ENCODE measurements around the gene TENM3.

DNA sequence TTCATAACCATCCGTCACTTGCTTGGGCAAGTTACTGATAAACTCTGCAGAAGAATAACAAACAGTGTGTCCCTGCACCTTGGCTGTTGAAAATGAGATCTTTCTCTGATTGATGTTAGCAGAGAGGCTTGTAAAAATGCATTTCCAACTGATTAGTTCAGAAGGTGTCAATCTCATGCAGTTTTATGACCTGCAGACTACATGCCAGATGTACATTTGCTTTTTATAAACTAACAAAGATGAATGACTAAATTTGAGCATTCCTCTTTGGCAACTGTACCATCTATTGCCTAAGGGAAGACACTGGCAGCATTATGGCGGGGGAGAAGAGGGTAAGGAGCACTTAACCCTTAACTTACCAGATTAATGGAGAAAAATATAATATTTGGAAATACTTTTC is 481.2 kb downstream of the TENM3 start:
- TF ChIP-seq, protein P1, sequence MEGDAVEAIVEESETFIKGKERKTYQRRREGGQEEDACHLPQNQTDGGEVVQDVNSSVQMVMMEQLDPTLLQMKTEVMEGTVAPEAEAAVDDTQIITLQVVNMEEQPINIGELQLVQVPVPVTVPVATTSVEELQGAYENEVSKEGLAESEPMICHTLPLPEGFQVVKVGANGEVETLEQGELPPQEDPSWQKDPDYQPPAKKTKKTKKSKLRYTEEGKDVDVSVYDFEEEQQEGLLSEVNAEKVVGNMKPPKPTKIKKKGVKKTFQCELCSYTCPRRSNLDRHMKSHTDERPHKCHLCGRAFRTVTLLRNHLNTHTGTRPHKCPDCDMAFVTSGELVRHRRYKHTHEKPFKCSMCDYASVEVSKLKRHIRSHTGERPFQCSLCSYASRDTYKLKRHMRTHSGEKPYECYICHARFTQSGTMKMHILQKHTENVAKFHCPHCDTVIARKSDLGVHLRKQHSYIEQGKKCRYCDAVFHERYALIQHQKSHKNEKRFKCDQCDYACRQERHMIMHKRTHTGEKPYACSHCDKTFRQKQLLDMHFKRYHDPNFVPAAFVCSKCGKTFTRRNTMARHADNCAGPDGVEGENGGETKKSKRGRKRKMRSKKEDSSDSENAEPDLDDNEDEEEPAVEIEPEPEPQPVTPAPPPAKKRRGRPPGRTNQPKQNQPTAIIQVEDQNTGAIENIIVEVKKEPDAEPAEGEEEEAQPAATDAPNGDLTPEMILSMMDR (IDR thresholded peaks at IDR 0.05; ENCODE audit: low read length): no peak
- TF ChIP-seq EZH2 (IDR thresholded peaks at IDR 0.05; ENCODE audit: borderline replicate concordance, low read length): no peak
